Osteoblast (primary cell): Measurements from ENCODE around the gene PPP4R3A. TPM values are rescaled to one million over a fixed set of nuclear protein-coding genes. Genes with fewer than 3 reads are reported as not detected.

Experiments
- DNase-seq: peaks from one replicate; pipeline ENCODE4 v3.0.0; 2011; ENCODE audit warnings: low spot score, mixed read lengths; ENCODE audit not compliant: insufficient read length; ENCODE audit errors: missing footprints
- H2AFZ ChIP-seq: 2 replicates; pipeline ENCODE4 v1.6.0; 2011; ENCODE audit warnings: mild to moderate bottlenecking, low read length
- H3K27ac ChIP-seq: 2 replicates; pipeline ENCODE4 v1.5.1; 2011; ENCODE audit warnings: mild to moderate bottlenecking, low read depth, low read length, moderate library complexity
- H3K27me3 ChIP-seq: 2 replicates; pipeline ENCODE4 v1.6.0; 2012; ENCODE audit warnings: mild to moderate bottlenecking, control low read depth, inconsistent platforms, low read length, moderate library complexity; ENCODE audit not compliant: insufficient read depth
- H3K36me3 ChIP-seq: 2 replicates; pipeline ENCODE4 v1.5.1; 2011; ENCODE audit warnings: mild to moderate bottlenecking, low read length, control low read depth, moderate library complexity; ENCODE audit not compliant: insufficient read depth
- H3K4me1 ChIP-seq: 2 replicates; pipeline ENCODE4 v1.5.1; 2011; ENCODE audit warnings: mild to moderate bottlenecking, low read length, control low read depth, moderate library complexity; ENCODE audit not compliant: insufficient read depth
- H3K4me2 ChIP-seq: 2 replicates; pipeline ENCODE4 v1.6.0; 2011; ENCODE audit warnings: mild to moderate bottlenecking, low read length; ENCODE audit not compliant: insufficient read depth
- H3K4me3 ChIP-seq: fragments of 200-600 bp; sonication (generic); 3 replicates; pipeline ENCODE4 v1.5.1; 2012; ENCODE audit warnings: mild to moderate bottlenecking, low read length, inconsistent platforms; ENCODE audit not compliant: insufficient read depth
- H3K79me2 ChIP-seq: 2 replicates; pipeline ENCODE4 v1.6.0; 2012; ENCODE audit warnings: mild to moderate bottlenecking, low read length, control low read depth, inconsistent platforms; ENCODE audit not compliant: insufficient read depth
- H3K9me3 ChIP-seq: 2 replicates; pipeline ENCODE4 v1.5.1; 2011; ENCODE audit warnings: low read depth, low read length, control low read depth
- H4K20me1 ChIP-seq: 2 replicates; pipeline ENCODE4 v1.6.0; 2012; ENCODE audit warnings: mild to moderate bottlenecking, low read length, control low read depth; ENCODE audit not compliant: insufficient read depth
- total RNA-seq: library from RNA; depleted of rRNA; stranded (reverse); fragments of >200 nt; gene quantifications from 2 replicates; pipeline ENCODE4 v1.2.3, GENCODE V29; 2012
- TF ChIP-seq, protein P1 (sequence below): IDR thresholded peaks from 2 replicates; pipeline ENCODE4 v1.5.1; 2011; ENCODE audit warnings: mild to moderate bottlenecking, low read depth, low read length, moderate library complexity; ENCODE audit errors: extremely low read depth

PPP4R3A gene
- total RNA-seq, 1 donor: 43.4 TPM

DNA sequence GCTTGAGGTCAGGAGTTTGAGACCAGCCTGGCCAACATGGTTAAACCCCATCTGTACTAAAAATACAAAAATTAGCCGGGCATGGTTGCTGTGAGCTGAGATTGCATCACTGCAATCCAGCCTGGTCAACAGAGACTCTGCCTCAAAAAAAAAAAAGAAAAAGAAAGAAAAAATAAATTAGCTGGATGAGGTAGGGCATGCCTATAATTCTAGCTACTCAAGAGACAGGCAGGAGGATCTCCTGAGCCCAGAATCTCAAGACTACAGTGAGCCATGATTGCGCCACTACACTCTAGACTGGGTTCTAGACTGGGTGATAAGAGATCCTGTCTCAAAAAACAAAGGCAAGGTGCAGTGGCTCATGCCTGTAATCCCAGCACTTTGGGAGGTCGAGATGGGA is 16.9 kb downstream of the PPP4R3A start:
- Histone ChIP-seq H4K20me1 (peaks cover 59% of the 10 kb centered on the region), H3K4me1 (peaks cover 9% of the 10 kb centered on the region), H3K36me3 (peaks cover 7% of the 10 kb centered on the region), H2AFZ (no peak overlapping the region), H3K79me2 (peaks cover 97% of the 10 kb centered on the region), H3K27ac (no peak overlapping the region), H3K9me3 (no peaks in the 10 kb centered on the region), H3K27me3 (no peaks in the 10 kb centered on the region), H3K4me3 (no peak overlapping the region), H3K4me2 (no peak overlapping the region)
- TF ChIP-seq, protein P1, sequence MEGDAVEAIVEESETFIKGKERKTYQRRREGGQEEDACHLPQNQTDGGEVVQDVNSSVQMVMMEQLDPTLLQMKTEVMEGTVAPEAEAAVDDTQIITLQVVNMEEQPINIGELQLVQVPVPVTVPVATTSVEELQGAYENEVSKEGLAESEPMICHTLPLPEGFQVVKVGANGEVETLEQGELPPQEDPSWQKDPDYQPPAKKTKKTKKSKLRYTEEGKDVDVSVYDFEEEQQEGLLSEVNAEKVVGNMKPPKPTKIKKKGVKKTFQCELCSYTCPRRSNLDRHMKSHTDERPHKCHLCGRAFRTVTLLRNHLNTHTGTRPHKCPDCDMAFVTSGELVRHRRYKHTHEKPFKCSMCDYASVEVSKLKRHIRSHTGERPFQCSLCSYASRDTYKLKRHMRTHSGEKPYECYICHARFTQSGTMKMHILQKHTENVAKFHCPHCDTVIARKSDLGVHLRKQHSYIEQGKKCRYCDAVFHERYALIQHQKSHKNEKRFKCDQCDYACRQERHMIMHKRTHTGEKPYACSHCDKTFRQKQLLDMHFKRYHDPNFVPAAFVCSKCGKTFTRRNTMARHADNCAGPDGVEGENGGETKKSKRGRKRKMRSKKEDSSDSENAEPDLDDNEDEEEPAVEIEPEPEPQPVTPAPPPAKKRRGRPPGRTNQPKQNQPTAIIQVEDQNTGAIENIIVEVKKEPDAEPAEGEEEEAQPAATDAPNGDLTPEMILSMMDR: no peak
- DNase-seq: peak; percentile 18

DNA sequence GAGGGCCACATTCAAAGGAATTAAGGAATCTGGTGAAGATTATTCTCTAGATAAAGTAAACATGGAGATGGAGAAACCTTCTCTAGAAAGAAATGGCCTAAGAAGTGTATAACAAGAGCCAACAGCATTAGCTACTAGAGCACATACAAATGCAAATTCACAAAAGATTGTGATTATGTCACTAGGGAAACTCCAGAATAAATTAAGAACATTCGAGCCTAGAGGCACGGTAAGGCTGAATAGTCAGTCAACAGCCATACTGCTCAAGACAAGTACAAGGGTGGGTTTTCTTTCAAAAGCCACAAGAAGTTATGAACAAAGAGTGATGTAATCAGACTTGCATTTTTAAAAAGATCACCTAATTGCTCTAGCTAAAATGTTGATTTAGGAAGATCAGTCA is 25.4 kb downstream of the PPP4R3A start:
- Histone ChIP-seq H3K36me3 (peaks cover 49% of the 10 kb centered on the region), H3K4me2 (no peak overlapping the region)
- DNase-seq: no peak

DNA sequence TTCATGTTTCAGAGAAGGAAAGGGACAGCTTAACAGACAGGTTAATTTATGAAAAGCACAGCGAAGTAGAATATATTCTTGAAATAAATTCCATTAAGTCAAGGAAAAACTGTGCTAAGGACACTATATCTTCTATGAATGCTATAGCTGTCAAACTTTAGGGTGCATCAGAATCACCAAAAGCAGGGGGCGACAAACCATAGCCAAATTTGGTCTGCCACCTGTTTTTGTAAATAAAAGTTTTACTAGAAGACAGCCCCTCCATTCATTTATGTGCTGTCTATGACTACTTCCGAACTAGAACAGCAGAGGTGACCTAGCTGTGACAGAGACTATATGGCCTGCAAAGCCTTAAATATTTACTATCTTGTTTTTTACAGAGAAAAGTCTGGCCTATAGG is 25.9 kb downstream of the PPP4R3A start:
- TF ChIP-seq, protein P1: peak; percentile 17
- H3K4me1 ChIP-seq: peaks cover 18% of the 10 kb centered on the region
- H3K4me2 ChIP-seq: no peak overlapping the region
- no peak overlapping the region for H3K4me3 ChIP-seq
- no peak for DNase-seq
- H3K36me3 ChIP-seq: peaks cover 54% of the 10 kb centered on the region
- H3K27ac ChIP-seq: no peak overlapping the region
- no peaks in the 10 kb centered on the region for H3K9me3 ChIP-seq
- peaks cover 32% of the 10 kb centered on the region for H4K20me1 ChIP-seq
- H3K27me3 ChIP-seq: no peaks in the 10 kb centered on the region
- H3K79me2 ChIP-seq: peaks cover 87% of the 10 kb centered on the region
- H2AFZ ChIP-seq: no peak overlapping the region

More for the DNA sequence above, 25.4 kb downstream of the PPP4R3A start:
- H4K20me1 ChIP-seq: peaks cover 32% of the 10 kb centered on the region
- no peak overlapping the region for H3K27ac ChIP-seq
- H2AFZ ChIP-seq: no peak overlapping the region
- peaks cover 18% of the 10 kb centered on the region for H3K4me1 ChIP-seq
- no peak overlapping the region for H3K4me3 ChIP-seq
- H3K79me2 ChIP-seq: peaks cover 87% of the 10 kb centered on the region
- H3K27me3 ChIP-seq: no peaks in the 10 kb centered on the region
- H3K9me3 ChIP-seq: no peaks in the 10 kb centered on the region
- TF ChIP-seq, protein P1: no peak

DNA sequence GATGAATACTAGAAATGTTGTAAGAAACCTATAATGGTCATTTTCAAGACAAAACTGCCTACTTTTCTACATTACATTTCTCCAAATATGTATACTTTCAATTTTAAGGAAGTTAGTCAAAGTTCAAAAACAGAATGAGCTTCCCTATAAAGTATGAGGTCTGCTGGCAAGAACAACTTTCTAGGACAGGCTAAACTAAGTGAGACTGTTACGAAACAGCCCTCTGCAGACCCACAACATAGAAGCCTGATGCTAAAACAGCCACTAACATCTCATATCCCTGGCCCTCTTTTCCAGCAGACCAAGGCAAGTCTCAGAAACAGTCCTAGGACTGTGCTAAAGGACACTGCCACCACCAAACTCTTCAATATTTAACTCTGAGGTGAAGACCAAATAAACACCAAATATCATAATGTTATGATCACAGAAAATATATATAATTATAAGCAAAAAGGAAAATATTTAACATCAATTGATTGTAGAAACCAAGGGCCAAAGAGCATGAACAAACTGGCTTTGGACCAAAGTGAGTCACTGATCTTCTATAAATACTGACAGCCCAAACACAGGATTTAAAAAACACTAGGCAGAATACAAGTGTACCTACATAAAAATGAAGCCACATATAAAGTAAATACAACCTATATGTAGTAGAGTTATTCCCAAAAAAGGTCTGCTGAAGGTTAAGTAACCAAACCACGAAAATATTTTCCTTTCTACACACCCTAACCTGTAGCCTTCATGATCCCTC is 27.7 kb downstream of the PPP4R3A start:
- Histone ChIP-seq H3K4me2 (peak overlapping the region; percentile 33), H3K27me3 (no peaks in the 10 kb centered on the region), H2AFZ (no peak overlapping the region), H3K4me3 (no peak overlapping the region), H3K4me1 (peaks cover 18% of the 10 kb centered on the region), H3K79me2 (peaks cover 88% of the 10 kb centered on the region), H3K27ac (peak overlapping the region; percentile 52), H3K9me3 (no peaks in the 10 kb centered on the region), H4K20me1 (peaks cover 43% of the 10 kb centered on the region), H3K36me3 (peaks cover 71% of the 10 kb centered on the region)
- TF ChIP-seq, protein P1: no peak
- DNase-seq: no peak
